ENCODE results near the gene IFNA14.

The IFNA14 gene

GRCh38 chr9:21239911-21240310, at the start of gene IFNA14:
TSS of gene IFNA14 (minus strand) at chr9:21240005. CDS start at chr9:21239935, 70 bp downstream.
- TF ChIP-seq CTCF (IDR thresholded peaks at IDR 0.05; ENCODE audit: low read depth, low read length) = no peak

GRCh38 chr9:21287280-21287679, 47.5 kb upstream of the IFNA14 start:
- no peak for TF ChIP-seq CTCF (IDR thresholded peaks at IDR 0.05; ENCODE audit: low read depth, low read length)
- DNase-seq (ENCODE audit: extremely low read depth, low read depth) = no peak

More at GRCh38 chr9:21239911-21240310, at the start of gene IFNA14:
- DNase-seq (ENCODE audit: extremely low read depth, low read depth) = no peak

- no peak for DNase-seq (ENCODE audit: extremely low read depth, low read depth)
- no peak for TF ChIP-seq CTCF (IDR thresholded peaks at IDR 0.05; ENCODE audit: low read depth, low read length)
Measured at GRCh38 chr9:21286659-21287058, 46.9 kb upstream of the IFNA14 start.

- no peak for TF ChIP-seq CTCF (IDR thresholded peaks at IDR 0.05; ENCODE audit: low read depth, low read length)
- no peak for DNase-seq (ENCODE audit: extremely low read depth, low read depth)
Measured at GRCh38 chr9:21286099-21286498, 46.3 kb upstream of the IFNA14 start.

- no peak for DNase-seq (ENCODE audit: extremely low read depth, low read depth)
- TF ChIP-seq CTCF (IDR thresholded peaks at IDR 0.05; ENCODE audit: low read depth, low read length) = no peak
Measured at GRCh38 chr9:21281275-21281674, 41.5 kb upstream of the IFNA14 start.

GRCh38 chr9:21268347-21268657, 28.5 kb upstream of the IFNA14 start:
- DNase-seq (ENCODE audit: extremely low read depth, low read depth) = no peak
- TF ChIP-seq CTCF (IDR thresholded peaks at IDR 0.05; ENCODE audit: low read depth, low read length) = no peak

GRCh38 chr9:21267485-21268346, 27.9 kb upstream of the IFNA14 start:
- no peak for TF ChIP-seq CTCF (IDR thresholded peaks at IDR 0.05; ENCODE audit: low read depth, low read length)
- DNase-seq (ENCODE audit: extremely low read depth, low read depth) = no peak

Data from AG09319 (cell line).